Stimulated activated CD8-positive, alpha-beta memory T cell treated with anti-CD3 and anti-CD28 coated beads, Interleukin-7, amount 100 ng/mL, for 24 hours (primary cell): ENCODE results near the gene SCAPER.

Experiments used
- DNase-seq: peaks from one replicate; pipeline ENCODE4 v3.0.0-alpha.2; 2020; ENCODE audit warnings: low read depth

SCAPER gene

DNA sequence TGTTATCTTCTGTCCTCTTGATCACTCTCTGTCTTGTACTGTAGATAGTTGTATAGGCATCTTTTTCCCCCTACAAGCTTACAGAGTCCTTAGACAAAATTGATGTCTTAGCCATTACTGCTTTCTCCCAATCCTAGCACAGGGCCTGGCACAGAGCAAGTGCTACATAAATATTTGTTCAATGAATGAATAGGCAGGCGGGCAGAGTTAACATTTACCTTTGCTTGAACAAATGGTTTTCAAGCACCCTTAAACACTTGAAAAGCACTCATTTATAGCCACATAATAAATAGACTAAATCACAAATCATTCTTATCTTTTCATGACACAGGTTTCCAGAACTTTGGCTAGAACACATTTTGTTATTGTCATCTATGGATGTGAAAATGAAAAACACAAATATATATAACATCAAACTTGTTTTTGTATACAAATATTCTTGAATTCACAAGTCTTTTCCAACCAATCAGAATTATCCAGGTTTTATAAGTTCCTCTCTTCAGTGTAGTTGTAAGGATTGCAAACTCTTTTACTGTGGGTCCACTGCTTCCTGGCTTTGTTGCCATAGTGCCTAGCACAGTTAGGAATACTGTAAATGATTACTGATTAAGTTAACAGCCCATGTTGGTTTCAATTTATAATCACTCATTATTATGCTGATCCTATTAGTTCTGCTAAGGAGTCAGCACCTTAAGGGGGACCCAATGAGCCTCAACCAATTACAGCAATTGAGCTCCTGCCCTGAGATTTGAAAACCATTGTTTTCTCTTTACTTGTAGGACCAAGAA is 506.6 kb downstream of the SCAPER start:
- no peak for DNase-seq

DNA sequence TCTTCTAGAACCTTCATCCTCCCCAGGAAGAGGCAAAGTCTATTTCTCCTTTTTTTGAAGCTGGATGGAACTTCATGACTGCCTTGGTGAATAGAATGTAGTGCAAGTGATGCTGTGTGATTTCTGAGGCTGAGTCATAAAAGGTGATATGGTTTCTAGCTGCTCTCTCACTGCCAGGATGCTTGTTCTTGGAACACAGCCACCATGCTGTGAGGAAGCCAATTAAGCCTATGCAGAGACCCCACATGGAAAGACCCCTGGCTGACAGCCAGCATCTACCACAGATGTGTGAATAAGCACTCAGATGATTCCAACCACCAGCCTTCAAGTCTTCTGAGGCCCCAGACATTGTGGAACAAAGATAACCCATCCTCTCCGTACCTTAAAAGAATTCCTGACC is 511.5 kb downstream of the SCAPER start:
- no peak for DNase-seq

DNA sequence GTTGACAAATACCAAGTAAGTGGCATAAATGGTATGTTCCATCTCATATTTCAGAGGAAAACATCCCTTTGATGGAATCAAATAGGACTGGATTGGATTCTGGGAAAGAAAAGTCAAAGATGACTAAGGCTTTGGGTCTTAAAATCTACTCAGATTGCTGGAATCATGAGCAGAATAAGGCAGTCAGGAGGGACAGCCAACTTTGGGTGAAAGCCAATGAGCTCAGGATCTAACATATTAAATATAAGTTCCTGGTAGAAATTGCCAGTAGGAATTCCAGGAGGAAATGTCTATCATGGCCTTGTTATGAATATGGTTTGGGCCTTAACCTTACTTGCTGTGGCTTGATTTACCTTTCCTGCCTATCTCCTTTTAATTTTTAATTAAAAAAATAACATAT is 513.3 kb downstream of the SCAPER start:
- no peak for DNase-seq

GRCh38 chr15:76391309-76391708 is 513.8 kb downstream of the SCAPER start:
- DNase-seq: no peak

DNA sequence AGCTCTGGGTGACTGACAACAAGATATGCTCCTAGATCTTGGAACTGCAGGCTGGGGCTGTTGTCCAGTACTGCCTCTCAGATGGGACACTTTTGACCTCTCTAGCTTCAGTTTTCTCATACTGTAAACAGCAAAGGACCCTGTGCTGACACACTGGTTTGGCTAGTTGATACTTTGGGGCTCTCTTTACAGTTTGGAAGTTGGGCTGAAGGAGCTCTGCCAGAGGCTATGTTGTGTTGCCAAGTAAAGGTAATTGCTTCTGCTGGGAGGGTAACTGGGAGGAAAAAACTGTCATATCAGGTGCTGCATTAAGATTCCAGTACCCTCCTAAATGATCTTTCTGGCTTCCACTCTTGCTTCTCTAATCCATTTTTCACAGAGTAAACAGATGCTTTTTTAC is 514.6 kb downstream of the SCAPER start:
- DNase-seq: no peak

- DNase-seq: no peak
Measured at GRCh38 chr15:76386926-76387325, 518.2 kb downstream of the SCAPER start.

- no peak for DNase-seq
Measured at GRCh38 chr15:76386178-76386577, 519.0 kb downstream of the SCAPER start.

DNA sequence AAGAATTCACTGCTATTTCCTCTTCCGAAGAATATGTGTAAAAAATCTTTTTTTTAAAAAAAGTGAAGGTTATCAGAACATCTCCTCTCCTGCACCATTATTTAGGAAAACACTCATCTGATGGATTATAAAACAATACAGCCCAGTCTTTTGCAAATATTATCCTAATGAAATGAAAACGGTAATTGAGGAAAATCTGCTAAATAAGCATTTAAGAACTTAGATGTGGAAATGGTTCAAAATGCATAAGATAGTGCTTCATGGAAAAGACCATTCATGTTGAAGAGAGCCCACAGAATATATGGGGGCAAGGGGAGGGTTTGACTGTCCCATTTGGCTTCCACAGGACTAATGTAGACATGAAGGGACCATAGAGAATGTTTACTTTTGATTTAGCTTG is 520.7 kb downstream of the SCAPER start:
- no peak for DNase-seq

GRCh38 chr15:76382987-76383728 is 522.0 kb downstream of the SCAPER start:
- no peak for DNase-seq

- DNase-seq: no peak
Measured at GRCh38 chr15:76381366-76381765, 523.8 kb downstream of the SCAPER start.

GRCh38 chr15:76380249-76380648 is 524.9 kb downstream of the SCAPER start:
- DNase-seq: no peak

GRCh38 chr15:76378691-76379090 is 526.4 kb downstream of the SCAPER start:
- no peak for DNase-seq

DNA sequence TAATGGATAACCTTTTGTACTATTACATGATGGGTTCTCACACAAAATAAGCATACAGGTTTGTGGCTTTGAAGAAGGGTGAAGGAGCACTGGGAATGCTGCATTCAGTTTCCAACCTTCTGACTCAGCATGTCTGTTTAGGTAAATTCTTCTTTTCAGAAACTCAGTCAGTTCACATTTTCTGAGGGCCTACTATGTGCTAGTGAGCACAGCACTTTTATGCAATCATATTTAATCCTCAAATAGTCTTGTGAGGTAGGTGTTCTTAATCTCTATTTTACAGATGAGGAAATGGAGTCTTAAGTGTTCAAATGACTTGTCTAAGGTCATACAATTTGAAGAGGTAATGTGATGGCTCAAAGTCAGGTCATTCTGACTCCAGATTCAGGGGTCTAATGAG is 527.4 kb downstream of the SCAPER start:
- no peak for DNase-seq

- DNase-seq: no peak
Measured at GRCh38 chr15:76377217-76377616, 527.9 kb downstream of the SCAPER start.

- DNase-seq: no peak
Measured at GRCh38 chr15:76376816-76377215, 528.3 kb downstream of the SCAPER start.

DNA sequence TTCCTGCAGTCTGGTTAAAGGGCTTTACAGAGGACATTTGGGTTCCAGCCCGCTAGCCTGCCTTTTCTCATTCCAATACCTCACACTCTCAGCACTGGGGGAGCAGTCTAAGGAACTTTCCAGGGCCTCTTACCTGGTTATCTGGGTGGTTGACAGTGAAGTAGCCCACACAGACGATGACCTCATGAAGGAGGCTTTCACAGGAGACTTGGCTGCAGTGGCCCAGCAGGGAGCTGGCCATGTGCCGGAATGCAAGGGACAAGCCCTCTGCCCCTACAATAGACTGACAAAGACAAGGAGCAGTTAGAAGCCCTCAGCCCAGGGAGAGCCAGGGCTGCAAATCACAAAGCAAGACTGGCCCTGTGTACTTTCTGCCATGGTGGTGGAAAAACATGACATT is 529.1 kb downstream of the SCAPER start:
- DNase-seq: no peak

DNA sequence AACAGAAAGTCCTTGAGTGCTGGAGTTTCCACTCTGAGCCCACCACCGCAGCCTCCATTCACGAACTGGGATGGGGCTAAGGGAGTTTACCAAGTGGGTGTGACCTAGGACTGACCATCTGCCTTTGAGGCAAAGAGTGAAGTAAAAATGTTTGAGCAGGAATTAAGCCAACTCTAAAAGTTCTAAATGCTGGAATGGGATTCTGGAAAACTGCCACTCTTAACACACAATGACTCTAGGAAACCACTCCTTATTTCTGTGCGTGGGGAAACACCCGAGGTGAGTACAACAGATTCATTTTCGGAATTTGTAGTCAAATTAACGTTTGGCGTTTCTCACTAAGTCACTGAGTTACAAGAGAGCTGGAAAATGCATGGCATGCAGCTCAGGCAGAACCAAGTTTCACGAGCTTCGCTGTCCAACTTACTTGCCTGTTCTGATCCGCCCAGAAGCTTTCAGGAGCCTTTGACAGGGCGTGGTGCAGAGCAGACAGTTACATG is 537.0 kb downstream of the SCAPER start:
- no peak for DNase-seq

- DNase-seq: no peak
Measured at GRCh38 chr15:76366714-76367113, 538.4 kb downstream of the SCAPER start.

DNA sequence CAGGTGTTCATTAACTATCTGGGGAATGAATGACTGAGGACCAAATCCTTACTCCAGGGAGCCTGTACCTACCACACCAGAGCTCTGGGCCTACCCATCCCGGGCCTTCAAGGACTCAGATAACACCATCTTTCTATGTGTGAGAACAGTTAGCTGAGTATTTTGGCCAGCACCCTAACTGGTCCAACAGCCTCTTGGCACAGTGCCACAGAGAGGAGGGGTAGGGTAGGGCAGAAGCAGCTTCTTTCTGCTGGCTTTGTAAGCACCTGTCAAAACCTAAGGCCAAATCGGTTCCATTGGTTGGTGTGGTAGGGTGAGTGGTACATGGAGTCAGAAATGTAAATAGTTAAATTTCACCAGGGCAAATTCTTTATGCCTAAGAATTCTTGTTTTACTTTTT is 541.9 kb downstream of the SCAPER start:
- DNase-seq: no peak

- no peak for DNase-seq
Measured at GRCh38 chr15:76360416-76360815, 544.7 kb downstream of the SCAPER start.

DNA sequence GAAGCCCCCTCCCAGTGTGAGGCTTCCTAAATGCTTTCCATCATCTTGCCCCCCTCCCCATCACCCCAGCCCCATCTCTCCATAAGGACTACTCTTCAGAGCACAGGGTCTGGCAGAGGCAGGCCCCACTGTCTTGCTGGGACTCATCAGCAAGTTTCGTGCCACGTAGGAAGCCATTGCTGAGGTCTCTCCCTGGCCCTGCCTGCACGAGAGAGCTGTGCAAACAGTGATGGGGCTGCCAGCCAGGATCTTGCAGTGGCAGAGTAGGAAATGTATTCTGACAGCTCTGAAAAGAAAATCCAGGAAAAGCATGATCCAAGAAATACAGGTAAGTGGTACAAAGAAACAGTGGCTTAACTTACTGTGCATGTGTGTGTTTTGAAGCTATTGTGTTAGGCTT is 546.0 kb downstream of the SCAPER start:
- DNase-seq: no peak

DNA sequence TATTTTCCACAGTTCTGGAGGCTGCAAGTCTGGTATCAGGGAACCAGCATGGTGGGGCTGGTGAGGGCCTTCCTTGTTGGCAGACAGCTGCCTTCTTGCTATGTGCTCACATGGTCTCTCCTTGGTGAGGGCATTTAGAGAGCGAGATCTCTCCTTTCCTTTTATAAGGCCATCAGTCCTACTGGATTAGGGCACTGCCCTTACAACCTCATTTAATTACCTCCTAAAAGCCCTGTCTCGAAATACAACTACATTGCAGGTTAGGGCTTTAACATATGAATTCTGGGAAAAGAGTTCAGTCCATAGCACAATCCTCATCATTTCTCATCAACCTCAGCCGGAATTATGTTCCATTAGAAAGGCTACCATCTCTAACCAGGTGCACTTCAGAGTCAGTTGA is 546.7 kb downstream of the SCAPER start:
- DNase-seq: no peak

- no peak for DNase-seq
Measured at GRCh38 chr15:76354823-76355440, 550.2 kb downstream of the SCAPER start.
